AG10803 (cell line): Measurements from ENCODE around the gene HNRNPUL2.
A peak's percentile ranks its signal among the peaks of the same experiment; 100 is the strongest.

Experiments
- DNase-seq: peaks from one replicate; pipeline ENCODE4 v3.0.0; 2010; ENCODE audit warnings: low read depth
- H3K4me3 ChIP-seq: 2 replicates; pipeline ENCODE4 v1.5.1; 2011; ENCODE audit warnings: mild to moderate bottlenecking, low read length, control low read depth
- CTCF ChIP-seq: conservative IDR thresholded peaks from 2 replicates; pipeline ENCODE4 v1.5.1; 2011; ENCODE audit warnings: mild to moderate bottlenecking, low read length, control low read depth, inconsistent platforms

The HNRNPUL2 gene

GRCh38 chr11:62724171-62724570 lies 3.1 kb downstream of the HNRNPUL2 start:
- no peak for TF ChIP-seq CTCF
- no peak for DNase-seq
- H3K4me3 ChIP-seq = peak overlapping the region; percentile 99

GRCh38 chr11:62721994-62722393 lies 5.3 kb downstream of the HNRNPUL2 start:
- peak; percentile 39 for DNase-seq
- no peak overlapping the region for H3K4me3 ChIP-seq
- TF ChIP-seq CTCF = peak; percentile 9; the same call in 1 of the 2 replicates

GRCh38 chr11:62719302-62719978 lies 7.8 kb downstream of the HNRNPUL2 start:
- H3K4me3 ChIP-seq = no peak overlapping the region
- peak; percentile 25 for DNase-seq
- no peak for TF ChIP-seq CTCF

- H3K4me3 ChIP-seq = no peak overlapping the region
- no peak for DNase-seq
- TF ChIP-seq CTCF = no peak
Measured at GRCh38 chr11:62716816-62717215, 10.4 kb downstream of the HNRNPUL2 start.

GRCh38 chr11:62716206-62716605 lies 11.1 kb downstream of the HNRNPUL2 start:
- DNase-seq = no peak
- no peak for TF ChIP-seq CTCF
- H3K4me3 ChIP-seq = no peak overlapping the region

- no peak for TF ChIP-seq CTCF
- H3K4me3 ChIP-seq = no peak overlapping the region
- DNase-seq = no peak
Measured at GRCh38 chr11:62715150-62716130, 11.8 kb downstream of the HNRNPUL2 start.
